IPS-NIHi7 (cell line): ENCODE data around the gene PMFBP1.

Experiments used
- DNase-seq: peaks from one replicate; pipeline ENCODE4 v3.0.0; 2012; ENCODE audit warnings: mixed read lengths; ENCODE audit errors: extremely low spot score

PMFBP1 gene

GRCh38 chr16:72188541-72188940 lies 16.6 kb upstream of the PMFBP1 start:
- DNase-seq = no peak

GRCh38 chr16:72187551-72187950 lies 15.6 kb upstream of the PMFBP1 start:
- DNase-seq = no peak

GRCh38 chr16:72182976-72183375 lies 11.0 kb upstream of the PMFBP1 start:
- no peak for DNase-seq

GRCh38 chr16:72179204-72179970 lies 7.4 kb upstream of the PMFBP1 start:
- DNase-seq = no peak

- DNase-seq = no peak
Observed at GRCh38 chr16:72174726-72175125, 2.8 kb upstream of the PMFBP1 start.

GRCh38 chr16:72173997-72174396 lies 2.0 kb upstream of the PMFBP1 start:
- DNase-seq = no peak

GRCh38 chr16:72171236-72171635 lies 719 bp downstream of the PMFBP1 start:
- no peak for DNase-seq

GRCh38 chr16:72169708-72170107 lies 2.2 kb downstream of the PMFBP1 start:
- no peak for DNase-seq

GRCh38 chr16:72168365-72168764 lies 3.6 kb downstream of the PMFBP1 start:
- no peak for DNase-seq

- no peak for DNase-seq
Observed at GRCh38 chr16:72166954-72167561, 4.9 kb downstream of the PMFBP1 start.

- no peak for DNase-seq
Observed at GRCh38 chr16:72166151-72166550, 5.8 kb downstream of the PMFBP1 start.

GRCh38 chr16:72164691-72165090 lies 7.3 kb downstream of the PMFBP1 start:
- no peak for DNase-seq

GRCh38 chr16:72162105-72162692 lies 9.8 kb downstream of the PMFBP1 start:
- DNase-seq = no peak

GRCh38 chr16:72159801-72160200 lies 12.2 kb downstream of the PMFBP1 start:
- no peak for DNase-seq

GRCh38 chr16:72159386-72159785 lies 12.6 kb downstream of the PMFBP1 start:
- no peak for DNase-seq

GRCh38 chr16:72149676-72150464 lies 22.1 kb downstream of the PMFBP1 start:
- peak; percentile 63 for DNase-seq

GRCh38 chr16:72142476-72142875 lies 29.5 kb downstream of the PMFBP1 start:
- no peak for DNase-seq

GRCh38 chr16:72139908-72140307 lies 32.0 kb downstream of the PMFBP1 start:
- DNase-seq = no peak

- no peak for DNase-seq
Observed at GRCh38 chr16:72138064-72138572, 33.8 kb downstream of the PMFBP1 start.

- DNase-seq = no peak
Observed at GRCh38 chr16:72137380-72138063, 34.4 kb downstream of the PMFBP1 start.

- DNase-seq = no peak
Observed at GRCh38 chr16:72134507-72134906, 37.4 kb downstream of the PMFBP1 start.

- no peak for DNase-seq
Observed at GRCh38 chr16:72132726-72133125, 39.2 kb downstream of the PMFBP1 start.
